NAMALWA (cell line): Measurements from ENCODE around the gene RABGEF1.

ENCODE experiments used
- DNase-seq: peaks from one replicate; pipeline ENCODE4 v3.0.0-alpha.2; 2015; ENCODE audit warnings: low spot score

RABGEF1 gene

DNA sequence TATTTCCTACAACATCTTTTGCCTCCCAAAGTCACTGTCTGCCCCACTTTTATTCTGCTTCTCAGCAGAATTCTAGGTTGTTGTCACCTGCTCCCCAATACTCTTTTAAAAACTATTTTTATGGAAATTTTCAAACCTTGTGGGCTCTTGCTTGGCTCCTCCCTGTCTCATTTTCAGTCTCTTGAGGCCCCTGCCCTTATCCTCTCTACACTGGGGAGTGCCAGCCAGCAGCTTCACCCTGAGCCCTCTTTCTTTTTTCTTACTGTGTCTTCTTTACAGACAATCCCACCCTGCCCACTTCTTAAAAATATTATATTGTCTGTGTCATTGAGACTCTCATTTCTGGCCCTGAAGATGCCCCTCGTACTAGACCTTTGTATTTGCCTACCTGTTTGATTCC, 118.8 kb downstream of the RABGEF1 start:
- no peak for DNase-seq

DNA sequence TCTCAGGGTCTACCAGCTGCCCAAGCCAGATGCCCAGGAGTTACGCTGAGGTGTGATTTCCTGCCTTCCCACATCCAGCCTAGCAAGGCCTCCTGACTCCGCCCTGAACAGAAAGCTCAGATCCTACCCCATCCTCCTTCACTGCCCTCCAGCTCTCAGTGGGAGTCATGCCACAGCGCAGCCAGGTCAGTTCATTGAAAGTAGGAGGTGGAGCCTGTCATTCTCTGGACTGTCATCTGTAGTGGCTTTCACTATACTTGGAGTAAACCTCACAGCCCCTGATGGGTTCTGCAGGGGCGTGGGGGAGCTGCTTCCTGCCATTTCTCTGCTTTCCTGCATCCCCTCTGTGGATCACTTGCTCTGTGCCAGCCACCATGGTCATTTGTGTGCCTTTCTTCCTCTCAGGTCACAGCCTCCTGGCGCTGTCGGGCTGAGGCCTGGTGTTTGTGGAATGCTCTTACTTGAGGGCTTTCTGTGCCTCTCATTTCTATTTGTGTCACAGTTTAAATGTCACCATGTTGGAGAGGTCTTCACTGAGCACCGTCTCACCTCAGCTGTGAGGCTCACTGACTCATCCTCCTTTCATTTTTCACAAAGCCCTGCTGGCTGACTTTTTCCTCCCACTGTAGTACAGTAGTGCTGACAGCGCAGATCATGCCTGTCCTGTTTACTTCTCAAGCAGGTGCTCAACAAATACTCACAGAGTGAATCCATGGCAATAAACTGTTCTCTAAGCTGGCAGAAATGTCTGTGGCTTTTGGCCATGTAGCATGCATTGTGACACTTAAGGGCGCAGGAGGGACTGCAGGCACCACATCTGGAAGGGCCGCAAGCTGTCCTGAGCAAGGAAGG, 119.5 kb downstream of the RABGEF1 start:
- no peak for DNase-seq

- DNase-seq: no peak
Measured at GRCh38 chr7:66860767-66861166, 120.2 kb downstream of the RABGEF1 start.
